H1 (cell line): ENCODE results near the gene STK32C. TPM values are rescaled to one million over a fixed set of nuclear protein-coding genes. Genes with fewer than 3 reads are reported as not detected.

ENCODE experiments used
- CBX5 ChIP-seq: fragments of 300-800, 300-1000 bp; sonication (generic); IDR thresholded peaks from 2 replicates; pipeline ENCODE4 v1.7.1; 2016; ENCODE audit warnings: antibody characterized with exemption, low read length, low read depth
- CHD7 ChIP-seq: fragments of 300-600 bp; sonication (generic); IDR thresholded peaks from 2 replicates; pipeline ENCODE4 v1.7.1; 2012; ENCODE audit warnings: low read length, moderate library complexity, mild to moderate bottlenecking, inconsistent platforms; ENCODE audit not compliant: insufficient replicate concordance
- POLR2A ChIP-seq, 2 experiments: IDR thresholded peaks; 1 replicate in 1 of 2; 2 replicates in 1 of 2; pipeline ENCODE4 v1.6.1; 2011; ENCODE audit warnings: low read depth in 2 of 2, low read length in 2 of 2, mild to moderate bottlenecking in 2 of 2; ENCODE audit errors: control extremely low read depth in 1 of 2
- TAF1 ChIP-seq: IDR thresholded peaks from 2 replicates; pipeline ENCODE4 v1.6.1; 2011; ENCODE audit warnings: mild to moderate bottlenecking, low read depth, low read length
- polyA plus RNA-seq, 7 experiments: library from polyadenylated mRNA; depleted of rRNA in 3 of 7; stranded (reverse) in 5 of 7; unstranded in 2 of 7; fragments of >200 nt in 5 of 7; fragments of 200-250 nt in 2 of 7; gene quantifications; 1 replicate in 5 of 7; 2 replicates in 1 of 7; 4 replicates in 1 of 7; pipeline versions ENCODE4 v1.2.1 to v1.2.3, GENCODE V29; 2011 to 2013; ENCODE audit warnings: missing spikeins in 2 of 7, mixed read lengths in 2 of 7
- total RNA-seq: library from RNA; stranded (reverse); fragmentation: NEBNext Ultra II Directional; extraction: Animal tissue kit (Norgen Biotek cat#: 25700); gene quantifications from 2 replicates; pipeline ENCODE4 v1.2.1, GENCODE V29; 2021

Gene STK32C
- total and polyA plus RNA-seq, 2 of the 8 experiments (the other 6 are each of a cell fraction or from before 2014, with no cell fraction given) = 10.6 to 15.6 TPM

- TF ChIP-seq CHD7 (no peak), TAF1 (no peak), CBX5 (no peak), POLR2A (IDR thresholded peaks at IDR 0.05; ENCODE audit: control extremely low read depth in 1 of 2, low read depth in 2 of 2, low read length in 2 of 2) (no peak)
Measured at GRCh38 chr10:132223611-132224342, 84.0 kb downstream of the STK32C start (continued).
